Measurements from ENCODE around the gene FAF1. TPM values are rescaled to one million over a fixed set of nuclear protein-coding genes. Genes with fewer than 3 reads are reported as not detected.

FAF1 gene
- total RNA-seq, 2 donors from 2014 or later: 17.8 to 27.5 TPM

DNA sequence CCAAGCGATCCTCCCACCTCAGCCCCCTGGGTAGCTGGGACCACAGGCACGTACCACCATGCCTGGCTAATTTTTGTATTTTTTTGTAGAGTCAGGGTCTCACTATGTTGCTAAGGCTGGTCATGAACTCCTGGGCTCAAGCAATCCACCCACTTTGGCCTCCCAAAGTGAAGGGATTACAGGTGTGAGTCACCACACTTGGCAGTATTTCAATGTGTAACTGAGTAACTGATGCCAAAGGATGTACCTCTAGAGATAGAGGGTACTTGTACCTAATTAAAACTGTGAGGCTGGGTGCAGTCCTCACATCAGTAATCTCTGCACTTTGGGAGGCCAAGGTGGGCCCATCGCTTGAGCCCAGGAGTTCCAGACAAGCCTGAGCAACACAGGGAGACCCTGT, 278.1 kb downstream of the FAF1 start:
- no peaks in the 10 kb centered on the region for H3K36me3 ChIP-seq (replicated peaks in 1 of 2; ENCODE audit: insufficient read depth in 1 of 2, low read depth in 2 of 2)
- no peak for TF ChIP-seq POLR2A (IDR thresholded peaks at IDR 0.05)
- TF ChIP-seq, protein P1, sequence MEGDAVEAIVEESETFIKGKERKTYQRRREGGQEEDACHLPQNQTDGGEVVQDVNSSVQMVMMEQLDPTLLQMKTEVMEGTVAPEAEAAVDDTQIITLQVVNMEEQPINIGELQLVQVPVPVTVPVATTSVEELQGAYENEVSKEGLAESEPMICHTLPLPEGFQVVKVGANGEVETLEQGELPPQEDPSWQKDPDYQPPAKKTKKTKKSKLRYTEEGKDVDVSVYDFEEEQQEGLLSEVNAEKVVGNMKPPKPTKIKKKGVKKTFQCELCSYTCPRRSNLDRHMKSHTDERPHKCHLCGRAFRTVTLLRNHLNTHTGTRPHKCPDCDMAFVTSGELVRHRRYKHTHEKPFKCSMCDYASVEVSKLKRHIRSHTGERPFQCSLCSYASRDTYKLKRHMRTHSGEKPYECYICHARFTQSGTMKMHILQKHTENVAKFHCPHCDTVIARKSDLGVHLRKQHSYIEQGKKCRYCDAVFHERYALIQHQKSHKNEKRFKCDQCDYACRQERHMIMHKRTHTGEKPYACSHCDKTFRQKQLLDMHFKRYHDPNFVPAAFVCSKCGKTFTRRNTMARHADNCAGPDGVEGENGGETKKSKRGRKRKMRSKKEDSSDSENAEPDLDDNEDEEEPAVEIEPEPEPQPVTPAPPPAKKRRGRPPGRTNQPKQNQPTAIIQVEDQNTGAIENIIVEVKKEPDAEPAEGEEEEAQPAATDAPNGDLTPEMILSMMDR (IDR thresholded peaks at IDR 0.05): no peak
- ATAC-seq: no peak
- H3K27ac ChIP-seq: no peak overlapping the region
- no peaks in the 10 kb centered on the region for H3K4me1 ChIP-seq
- no peaks in the 10 kb centered on the region for H3K9me3 ChIP-seq
- 98 to 100% methylated on average over 3 of the region's 3 CpGs for WGBS, 2 donors
- no peaks in the 10 kb centered on the region for H3K27me3 ChIP-seq
- intact Hi-C loops (cut with DNase I): no loop called here
- H3K4me3 ChIP-seq: no peak overlapping the region
- no peak for DNase-seq

- 58 to 61% methylated on average over 4 of the region's 4 CpGs for WGBS, 2 donors
- no peak overlapping the region for H3K27ac ChIP-seq
- ATAC-seq: no peak
- no peak overlapping the region for H3K4me3 ChIP-seq
- TF ChIP-seq, protein P1 (IDR thresholded peaks at IDR 0.05): no peak
- no peak for TF ChIP-seq POLR2A (IDR thresholded peaks at IDR 0.05)
- no peak for DNase-seq
- H3K9me3 ChIP-seq: no peaks in the 10 kb centered on the region
- peaks cover 19% of the 10 kb centered on the region for H3K4me1 ChIP-seq
- intact Hi-C loops (cut with DNase I): no loop called here
- no peaks in the 10 kb centered on the region for H3K36me3 ChIP-seq (replicated peaks in 1 of 2; ENCODE audit: insufficient read depth in 1 of 2, low read depth in 2 of 2)
- H3K27me3 ChIP-seq: no peaks in the 10 kb centered on the region
Observed at GRCh38 chr1:50667710-50668356, 292.2 kb downstream of the FAF1 start.

- Histone ChIP-seq H3K36me3 (replicated peaks in 1 of 2; ENCODE audit: insufficient read depth in 1 of 2, low read depth in 2 of 2) (no peaks in the 10 kb centered on the region), H3K27ac (peak overlapping the region in 1 of 4 donors; percentile 15), H3K9me3 (no peaks in the 10 kb centered on the region), H3K4me3 (no peak overlapping the region), H3K27me3 (no peaks in the 10 kb centered on the region), H3K4me1 (peaks cover 19% of the 10 kb centered on the region)
- intact Hi-C loops (cut with DNase I): no loop called here
- DNase-seq: peak in 2 of 4 donors; percentile 13 to 14
- ATAC-seq: peak; percentile 47
- TF ChIP-seq, protein P1 (IDR thresholded peaks at IDR 0.05): no peak
- no peak for TF ChIP-seq POLR2A (IDR thresholded peaks at IDR 0.05)
- 44 to 51% methylated on average over 2 of the region's 2 CpGs for WGBS, 2 donors
Observed at GRCh38 chr1:50667272-50667671, 292.8 kb downstream of the FAF1 start.

GRCh38 chr1:50666849-50667248, 293.2 kb downstream of the FAF1 start:
- H3K27ac ChIP-seq: peak overlapping the region in 1 of 4 donors; percentile 15
- no peak overlapping the region for H3K4me3 ChIP-seq
- H3K4me1 ChIP-seq: peaks cover 19% of the 10 kb centered on the region
- TF ChIP-seq POLR2A (IDR thresholded peaks at IDR 0.05): no peak
- TF ChIP-seq, protein P1 (IDR thresholded peaks at IDR 0.05): no peak
- ATAC-seq (no peak), DNase-seq (no peak)
- H3K27me3 ChIP-seq: no peaks in the 10 kb centered on the region
- intact Hi-C loops (cut with DNase I): no loop called here
- no peaks in the 10 kb centered on the region for H3K9me3 ChIP-seq
- no peaks in the 10 kb centered on the region for H3K36me3 ChIP-seq (replicated peaks in 1 of 2; ENCODE audit: insufficient read depth in 1 of 2, low read depth in 2 of 2)

GRCh38 chr1:50665413-50665812, 294.7 kb downstream of the FAF1 start:
- Histone ChIP-seq H3K4me1 (peaks cover 19% of the 10 kb centered on the region), H3K27me3 (no peaks in the 10 kb centered on the region), H3K4me3 (no peak overlapping the region), H3K36me3 (replicated peaks in 1 of 2; ENCODE audit: insufficient read depth in 1 of 2, low read depth in 2 of 2) (no peaks in the 10 kb centered on the region), H3K9me3 (no peaks in the 10 kb centered on the region), H3K27ac (no peak overlapping the region)
- ATAC-seq (no peak), DNase-seq (no peak)
- intact Hi-C loops (cut with DNase I): no loop called here
- WGBS, 2 donors: 76 to 91% methylated on average over 2 of the region's 2 CpGs
- TF ChIP-seq POLR2A (IDR thresholded peaks at IDR 0.05): no peak
- TF ChIP-seq, protein P1 (IDR thresholded peaks at IDR 0.05): no peak
